GM12892 (cell line): ENCODE data around the gene DNASE1L3.

ENCODE experiments used
- POLR2A ChIP-seq: IDR thresholded peaks from 2 replicates; pipeline ENCODE4 v1.6.1; 2011; ENCODE audit warnings: low read depth, low read length, control low read depth
- TAF1 ChIP-seq: IDR thresholded peaks from 2 replicates; pipeline ENCODE4 v1.6.1; 2011; ENCODE audit warnings: low read depth, mild to moderate bottlenecking, control low read depth, low read length, borderline replicate concordance

DNA sequence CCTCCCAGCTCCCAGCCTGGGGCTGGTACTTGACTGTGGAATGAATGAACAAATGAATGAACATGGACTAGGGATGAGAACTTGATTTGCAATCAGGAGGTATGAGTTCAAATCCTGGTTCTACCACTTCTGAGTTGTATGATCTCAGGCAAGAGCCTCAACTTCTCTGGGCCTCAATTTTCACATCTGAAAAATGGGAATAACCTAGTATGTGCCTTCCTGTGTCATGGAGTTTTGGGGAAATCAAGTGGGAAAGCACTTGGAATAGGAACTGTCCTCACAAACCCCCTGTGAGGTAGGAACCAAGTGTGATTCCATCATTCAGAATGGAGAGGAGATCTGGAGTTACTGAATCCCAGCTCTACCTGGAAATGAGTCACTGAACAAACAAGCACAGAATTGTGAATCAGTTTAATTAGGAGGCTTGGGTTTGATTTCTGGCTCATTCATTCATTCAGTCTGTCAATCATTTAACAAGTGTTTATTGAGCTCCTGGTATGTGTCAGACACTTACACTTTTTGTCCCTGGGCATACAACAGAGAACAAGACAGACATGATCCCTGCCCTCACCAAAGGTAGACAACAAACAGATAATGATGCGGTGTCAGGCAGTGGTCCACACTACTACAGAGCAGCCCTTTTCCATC, 29.7 kb downstream of the DNASE1L3 start:
- TF ChIP-seq TAF1 = no peak
- TF ChIP-seq POLR2A = no peak
